EH (cell line): ENCODE data around the gene EIF4E1B.

Experiments
- DNase-seq: peaks from one replicate; pipeline ENCODE4 v3.0.0-alpha.2; 2015; ENCODE audit warnings: low read depth

EIF4E1B gene

DNA sequence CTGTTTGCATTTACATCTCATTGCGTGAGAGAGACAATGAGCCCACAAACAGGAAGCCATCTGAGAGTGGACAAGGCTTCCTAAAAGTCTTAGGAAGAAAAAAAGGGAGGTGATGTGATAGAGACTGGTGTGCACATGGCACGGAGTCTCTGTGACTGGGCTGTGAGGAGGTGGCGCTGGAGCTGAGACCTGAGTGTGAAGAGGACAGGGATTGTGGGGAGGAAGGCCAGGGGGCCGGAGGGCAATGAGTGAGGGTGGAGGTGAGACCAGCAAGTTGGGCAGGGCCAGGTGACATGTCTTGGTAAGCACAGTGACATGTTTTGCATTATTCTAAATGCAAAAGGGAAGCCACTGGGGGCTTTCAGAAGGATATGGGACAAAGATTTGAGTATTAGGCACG is 61.9 kb downstream of the EIF4E1B start:
- no peak for DNase-seq

DNA sequence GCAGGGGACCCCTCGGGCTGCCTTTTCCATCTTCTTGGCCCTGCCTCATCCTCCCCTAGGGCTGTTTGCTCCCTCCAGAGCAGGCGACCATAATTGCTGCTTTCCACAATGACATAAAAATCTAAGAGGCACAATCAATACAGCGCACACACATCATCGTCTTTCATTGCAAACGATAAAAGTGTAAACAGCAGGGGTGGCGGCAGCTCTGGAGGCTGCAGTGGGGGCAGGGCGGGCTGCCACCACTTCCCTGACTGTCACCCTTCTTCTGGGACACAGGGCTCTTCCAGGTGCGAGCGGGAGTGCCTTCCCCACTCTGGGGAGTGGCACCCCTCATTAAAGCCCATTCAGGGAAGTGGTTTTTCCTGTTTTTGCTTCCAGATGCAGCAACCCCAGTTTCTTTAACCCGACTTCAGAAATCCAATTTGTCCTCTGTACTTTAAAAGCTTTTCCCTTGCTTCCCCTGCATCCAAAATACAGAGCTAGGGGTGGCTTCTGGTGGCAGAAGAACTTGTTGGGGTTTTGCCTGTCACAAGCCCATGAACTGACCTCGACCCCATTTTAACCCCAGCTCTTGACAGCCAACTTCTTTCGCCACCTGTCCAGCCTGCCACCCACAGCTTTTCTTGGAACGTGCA is 62.5 kb downstream of the EIF4E1B start:
- DNase-seq = no peak

DNA sequence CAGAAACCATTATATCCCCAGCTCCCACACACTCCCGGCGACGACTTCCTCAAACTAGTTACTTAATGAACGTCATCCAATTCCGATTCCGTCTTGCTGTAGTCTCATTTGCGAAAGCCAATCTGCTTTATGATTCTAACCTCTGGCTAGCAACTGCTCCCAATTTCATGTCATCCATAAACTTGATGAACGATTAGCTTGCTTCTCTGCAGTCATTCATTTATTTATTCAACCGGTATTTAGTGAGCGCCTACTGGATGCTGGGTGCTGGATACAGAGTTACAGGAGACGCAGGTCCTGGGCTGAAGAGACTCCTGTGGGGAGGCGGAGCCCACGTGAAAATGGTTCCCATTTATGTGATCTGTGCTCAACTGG is 63.0 kb downstream of the EIF4E1B start:
- no peak for DNase-seq

DNA sequence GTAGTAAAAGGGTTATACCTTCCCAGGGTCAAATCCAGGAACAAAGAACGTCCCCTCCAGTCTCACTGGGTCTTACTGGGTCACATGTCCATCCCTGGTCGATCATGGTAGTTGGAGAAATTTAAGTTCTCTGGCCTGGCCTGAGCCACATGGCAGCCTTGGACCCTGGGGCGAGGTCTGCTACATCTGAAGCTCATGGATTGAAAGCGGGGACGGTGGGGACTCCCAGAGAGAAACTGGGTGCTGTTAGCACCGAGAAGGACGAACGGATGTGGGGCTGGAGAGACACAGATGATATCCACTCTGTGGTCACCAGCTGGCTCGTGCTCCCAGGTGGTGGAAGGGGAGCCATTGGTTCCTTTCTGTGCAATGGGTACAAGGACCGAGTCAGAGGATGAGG is 63.7 kb downstream of the EIF4E1B start:
- DNase-seq = no peak

DNA sequence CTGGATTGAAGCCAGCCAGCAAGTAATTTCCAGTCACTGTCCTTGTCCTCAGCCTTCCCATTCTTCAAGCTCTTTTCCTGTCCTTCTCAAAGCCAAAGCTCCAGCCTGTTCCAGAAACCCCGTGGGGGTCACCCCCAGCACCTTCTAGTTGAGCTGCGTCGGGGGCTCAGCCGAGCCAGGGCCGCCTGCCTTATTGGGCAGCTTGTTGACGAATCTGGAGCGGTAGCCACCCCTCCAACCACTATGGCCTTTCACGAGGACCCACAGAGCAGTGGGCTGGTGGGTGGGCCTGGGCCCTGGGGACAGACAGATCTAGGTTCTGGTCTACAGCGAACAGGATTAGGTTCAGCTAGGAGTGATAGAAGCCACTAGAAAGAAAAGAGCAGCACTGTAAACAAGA is 64.2 kb downstream of the EIF4E1B start:
- no peak for DNase-seq

DNA sequence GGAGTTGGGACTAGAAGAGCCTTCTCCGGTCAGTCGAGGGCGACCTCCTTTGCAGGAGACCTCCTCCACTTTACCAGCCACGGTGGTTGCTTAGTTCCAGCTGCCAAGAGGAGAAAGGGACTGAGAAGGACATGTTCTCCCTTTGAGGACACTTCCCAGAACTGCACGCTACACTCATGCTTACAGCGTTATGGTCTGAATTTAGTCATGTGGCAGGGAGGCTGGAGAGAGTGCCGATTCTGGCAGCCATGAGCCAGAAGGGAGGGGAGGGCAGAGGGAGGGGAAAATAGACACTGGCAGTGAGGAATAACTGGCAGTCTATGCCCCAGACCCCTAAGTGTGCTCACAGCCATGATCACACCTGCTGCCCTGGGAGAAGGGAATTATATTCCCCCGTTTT is 64.6 kb downstream of the EIF4E1B start:
- DNase-seq = no peak
